Retinal pigment epithelial cell (primary cell): Measurements from ENCODE around the gene VSIG2.

Experiments
- DNase-seq: peaks from one replicate; pipeline ENCODE4 v3.0.0-alpha.2; 2010; ENCODE audit warnings: low read depth
- H3K4me3 ChIP-seq: 2 replicates; pipeline ENCODE4 v1.5.1; 2011; ENCODE audit warnings: mild to moderate bottlenecking, low read length, control low read depth, moderate library complexity
- CTCF ChIP-seq: conservative IDR thresholded peaks from 2 replicates; pipeline ENCODE4 v1.5.1; 2011; ENCODE audit warnings: low read depth, low read length, control low read depth, inconsistent platforms

VSIG2 gene

GRCh38 chr11:124717786-124718651 is 34.0 kb downstream of the VSIG2 start:
- no peak for DNase-seq
- TF ChIP-seq CTCF, result no peak
- H3K4me3 ChIP-seq, result peak overlapping the region; percentile 43

GRCh38 chr11:124717421-124717785 is 34.7 kb downstream of the VSIG2 start:
- no peak for TF ChIP-seq CTCF
- no peak overlapping the region for H3K4me3 ChIP-seq
- no peak for DNase-seq

- no peak overlapping the region for H3K4me3 ChIP-seq
- DNase-seq, result no peak
- TF ChIP-seq CTCF, result no peak
Observed at GRCh38 chr11:124716591-124716990, 35.5 kb downstream of the VSIG2 start.

GRCh38 chr11:124712392-124712791 is 39.7 kb downstream of the VSIG2 start:
- no peak for TF ChIP-seq CTCF
- no peak for DNase-seq
- H3K4me3 ChIP-seq, result no peak overlapping the region

GRCh38 chr11:124707829-124708228 is 44.2 kb downstream of the VSIG2 start:
- no peak for TF ChIP-seq CTCF
- DNase-seq, result no peak
- no peak overlapping the region for H3K4me3 ChIP-seq

DNA sequence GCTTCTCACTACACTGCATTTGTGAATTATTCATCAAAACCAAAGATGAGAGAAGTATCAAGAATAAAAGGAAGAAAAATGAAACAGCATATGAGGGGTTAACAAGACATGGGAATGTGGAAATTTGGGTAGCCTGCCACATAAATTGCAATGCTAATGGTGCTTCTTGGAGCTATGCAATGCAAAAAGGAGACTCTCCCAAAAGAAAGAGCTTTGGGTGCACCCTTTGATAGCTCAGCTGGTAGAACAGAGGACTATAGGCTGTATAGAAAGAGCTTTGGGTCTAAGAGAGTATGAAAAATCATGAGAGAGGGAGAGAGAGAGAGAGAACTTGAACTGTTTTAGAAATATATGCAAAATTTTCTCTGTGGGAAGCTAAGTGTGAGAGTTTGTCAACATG is 52.0 kb downstream of the VSIG2 start:
- no peak overlapping the region for H3K4me3 ChIP-seq
- no peak for TF ChIP-seq CTCF
- DNase-seq, result no peak

- TF ChIP-seq CTCF, result no peak
- H3K4me3 ChIP-seq, result no peak overlapping the region
- DNase-seq, result no peak
Observed at GRCh38 chr11:124699547-124699946, 52.5 kb downstream of the VSIG2 start.
